GM18909 (cell line): ENCODE measurements around the gene EBF3.

Experiments used
- ATAC-seq: cut with Tn5 transposase; IDR thresholded peaks from one replicate; pipeline ENCODE4 v1.9.1; 2021; ENCODE audit warnings: mild to moderate bottlenecking; ENCODE audit not compliant: unreplicated experiment, poor library complexity

The EBF3 gene

DNA sequence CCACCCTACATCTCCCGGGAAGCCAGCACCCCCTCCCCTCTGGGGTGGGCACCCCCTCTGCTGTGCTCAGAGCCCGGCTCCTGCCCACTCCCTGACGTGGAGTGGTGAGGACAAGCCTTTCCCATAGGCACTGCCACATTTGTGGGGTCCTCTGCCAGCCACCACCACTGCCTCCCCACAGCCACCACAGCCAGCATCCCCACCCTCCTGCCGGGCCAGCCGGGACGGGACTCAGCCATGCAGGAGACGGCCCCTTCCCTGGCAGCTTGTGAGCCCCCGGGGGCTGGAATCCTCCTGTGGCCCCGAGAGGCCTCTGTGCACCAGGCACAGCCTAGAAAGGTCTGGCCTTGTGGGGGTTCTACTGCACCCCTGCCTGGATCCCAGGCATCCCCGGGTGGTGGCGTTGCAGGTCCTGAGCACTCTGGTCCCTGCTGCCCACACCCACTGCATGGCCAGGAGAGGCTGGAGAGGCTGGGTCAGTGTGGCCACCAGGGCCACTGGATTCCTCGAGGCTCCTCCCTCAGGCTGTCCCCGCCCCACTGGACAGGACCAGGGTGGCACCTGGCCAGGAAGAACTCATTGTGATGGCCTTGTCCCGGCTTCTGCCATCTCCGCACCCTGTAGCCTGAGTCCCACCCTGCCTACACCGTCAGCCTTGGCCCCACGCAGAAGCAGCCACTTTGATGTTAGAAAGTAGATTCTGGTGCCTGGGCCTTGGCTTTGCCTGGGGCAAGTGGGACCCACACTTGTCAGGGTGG is 148.0 kb downstream of the EBF3 start:
- ATAC-seq, result no peak

DNA sequence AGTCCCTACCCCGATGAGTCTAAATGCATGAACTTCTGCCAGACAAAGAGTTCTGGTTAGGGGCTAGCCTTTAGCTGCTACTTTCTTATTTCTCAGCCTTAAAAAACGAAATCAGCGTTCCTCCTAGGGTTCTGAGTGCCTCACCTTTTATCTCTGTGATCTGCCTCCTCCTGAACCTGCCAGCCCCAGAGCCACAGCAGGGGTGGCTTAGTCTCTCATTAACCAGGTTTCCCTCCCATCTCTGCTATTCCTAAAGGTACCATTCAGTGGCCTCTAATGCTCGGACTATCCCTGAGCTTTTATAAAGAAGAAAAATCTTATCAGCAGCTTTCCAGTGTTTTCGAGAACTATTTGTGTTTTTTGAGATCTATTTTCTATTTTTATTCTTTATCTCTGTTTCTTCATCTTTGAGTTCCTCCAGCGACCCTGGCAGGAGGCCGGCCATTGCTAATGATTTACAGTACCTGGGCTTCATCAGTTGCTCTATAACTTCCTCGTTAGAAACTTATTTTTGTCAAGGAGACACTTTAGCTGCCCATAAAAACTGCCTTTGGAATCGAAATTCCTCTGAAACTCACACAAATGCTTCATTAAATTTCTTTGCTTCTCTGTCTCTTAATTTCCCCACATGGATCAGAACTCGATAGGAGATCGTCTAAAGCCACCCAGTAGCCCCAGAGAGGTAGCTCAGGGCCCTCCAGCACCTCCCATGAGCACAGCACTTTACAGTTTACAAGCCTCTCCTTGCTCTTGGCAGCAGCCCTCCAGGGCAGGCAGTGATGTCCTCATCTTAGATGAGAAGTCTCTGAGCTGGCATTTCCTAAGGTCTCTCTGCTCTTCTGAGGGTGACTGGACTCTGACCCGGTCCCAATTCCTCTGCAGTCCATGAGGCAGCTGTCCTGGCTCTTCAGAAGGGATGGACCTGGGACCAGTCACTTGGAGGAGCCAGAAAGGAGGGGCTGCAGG is 149.1 kb downstream of the EBF3 start:
- ATAC-seq, result no peak

DNA sequence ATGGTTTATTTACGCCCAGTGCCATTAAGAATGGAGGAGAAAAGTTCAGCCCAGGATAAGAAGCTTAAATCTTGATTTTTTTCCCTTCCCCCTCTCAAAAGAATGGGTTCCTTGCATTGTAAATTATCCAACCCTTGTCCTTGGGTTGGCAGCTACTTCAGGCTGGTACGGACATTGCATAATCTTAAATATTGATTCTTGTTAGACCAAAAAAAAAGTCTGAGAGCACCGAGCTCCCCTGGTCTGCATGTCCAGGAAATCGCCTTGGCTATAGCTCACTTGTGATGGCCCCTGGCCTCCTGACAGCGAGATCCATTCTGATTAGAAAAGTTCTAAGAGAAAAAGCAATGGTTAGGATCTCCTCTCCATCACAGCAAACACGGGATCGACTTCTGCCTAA is 151.7 kb downstream of the EBF3 start:
- ATAC-seq, result no peak

DNA sequence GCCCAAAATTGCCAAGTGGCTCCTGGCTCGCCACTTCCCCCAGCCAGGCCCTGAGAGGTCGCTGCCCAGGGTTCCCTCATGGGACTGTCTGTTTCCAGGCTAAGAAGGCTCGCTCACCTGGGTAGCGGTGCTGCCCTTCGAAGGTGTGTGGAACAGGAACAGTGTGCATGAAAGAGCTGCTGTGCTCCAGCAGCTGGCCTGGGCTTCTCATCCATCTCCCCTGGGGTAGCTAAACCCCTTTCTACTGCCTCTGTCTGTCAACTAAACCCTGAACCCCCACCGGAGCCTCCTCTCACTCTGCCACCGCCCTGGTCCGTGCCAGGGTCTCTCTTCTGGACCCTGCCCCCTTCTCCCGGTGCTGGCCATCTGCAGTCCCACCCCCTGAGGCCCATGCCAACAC is 152.9 kb downstream of the EBF3 start:
- ATAC-seq, result no peak

DNA sequence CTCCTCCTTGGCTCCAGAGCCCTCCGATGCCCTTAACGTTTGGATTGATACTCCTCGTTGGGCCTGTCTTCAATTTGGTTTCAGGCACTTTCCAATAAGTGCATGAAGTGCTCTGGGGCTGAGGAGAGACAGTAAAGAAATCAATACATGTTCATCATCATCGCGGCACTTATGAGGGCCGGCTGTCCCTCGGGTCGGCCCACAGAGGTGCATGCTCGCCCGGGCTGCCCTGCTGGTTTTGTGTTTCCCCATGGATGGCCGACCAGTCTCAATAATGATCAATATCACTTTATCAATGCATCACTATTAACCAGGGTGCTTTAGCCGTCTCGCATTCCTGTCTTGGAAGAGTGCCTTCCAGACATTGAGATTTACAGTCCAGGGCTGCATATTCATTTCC is 154.2 kb downstream of the EBF3 start:
- no peak for ATAC-seq

DNA sequence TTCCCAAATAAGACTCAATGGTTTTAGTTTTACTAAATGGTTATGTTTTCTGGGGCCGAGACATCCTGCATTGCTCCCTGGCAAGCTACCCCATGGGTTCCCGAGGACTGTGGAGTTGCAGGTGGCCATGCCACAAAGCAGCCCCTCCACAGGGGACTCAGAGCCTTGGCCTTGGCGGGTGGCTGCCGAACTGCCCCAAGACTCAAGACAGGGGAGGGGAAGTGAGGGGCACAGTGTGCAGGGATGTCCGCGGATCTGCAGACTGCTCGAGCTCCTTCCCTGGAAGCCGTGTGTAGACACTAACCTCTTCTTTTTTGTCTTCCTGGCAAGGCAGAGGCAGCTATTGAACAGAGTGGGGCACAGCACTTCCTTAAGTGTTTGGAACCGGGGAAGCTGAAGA is 154.6 kb downstream of the EBF3 start:
- ATAC-seq, result no peak

DNA sequence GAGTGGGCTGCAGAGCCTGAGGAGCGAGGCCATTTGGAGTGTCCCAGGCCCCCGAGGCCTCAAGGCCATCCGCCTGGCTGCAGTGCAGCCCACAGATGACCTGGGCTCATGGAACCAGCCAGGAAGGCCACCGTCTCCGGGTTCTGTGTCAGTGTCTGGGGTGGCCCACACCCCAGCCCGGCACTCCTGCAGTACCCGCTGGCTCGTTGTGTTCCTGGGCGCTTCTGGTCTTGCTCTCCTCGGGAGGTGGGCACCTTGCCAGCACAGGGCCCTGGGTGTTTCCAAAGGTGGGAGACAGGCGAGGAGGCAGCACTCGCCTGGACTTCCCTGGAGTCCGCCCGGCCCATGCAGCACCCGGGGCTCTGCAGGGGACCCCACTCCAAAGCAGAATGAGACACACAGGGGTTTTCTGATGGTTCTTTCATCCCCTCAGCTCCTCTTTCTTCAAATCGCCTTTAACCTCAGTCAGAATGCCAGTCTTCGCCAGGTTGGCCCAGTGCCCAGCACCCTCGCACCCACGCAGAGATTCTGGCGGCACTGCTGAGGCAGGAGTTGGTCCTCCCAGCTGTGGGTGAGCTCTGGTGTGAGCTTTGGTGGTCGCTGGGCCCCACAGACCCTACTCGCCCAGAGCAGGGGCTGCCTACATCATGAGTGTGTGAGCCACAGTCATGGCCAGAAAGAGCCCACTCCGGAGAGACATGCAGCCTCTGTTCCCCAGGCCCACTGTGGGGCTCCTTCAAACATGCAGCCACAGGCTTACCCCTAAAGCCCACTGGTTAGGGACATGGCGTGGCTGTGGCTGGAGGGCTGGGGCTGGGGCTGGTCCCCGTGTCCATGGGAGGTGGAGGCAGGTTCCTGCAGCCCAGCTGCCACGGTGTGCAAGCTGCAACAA is 155.7 kb downstream of the EBF3 start:
- ATAC-seq, result no peak

DNA sequence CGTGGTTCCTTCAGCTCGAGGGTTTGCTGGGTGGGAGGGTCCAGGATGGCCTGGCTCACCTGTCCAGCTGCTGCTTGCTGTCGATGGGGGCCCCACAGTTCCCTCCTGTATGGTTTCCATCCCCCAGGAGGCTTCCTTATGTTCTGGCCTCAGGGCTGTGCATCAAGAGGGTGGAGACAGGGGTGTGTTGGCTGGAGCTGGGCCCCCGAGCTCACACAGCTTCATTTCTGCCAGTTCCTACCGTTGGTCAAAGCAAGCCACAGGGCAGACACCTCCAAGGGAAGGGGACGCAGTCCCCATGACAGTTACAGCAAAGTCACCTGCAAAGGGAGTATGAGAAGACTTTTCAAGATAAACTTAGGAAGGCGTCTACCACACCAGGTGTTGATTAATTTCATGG is 156.9 kb downstream of the EBF3 start:
- ATAC-seq, result no peak

DNA sequence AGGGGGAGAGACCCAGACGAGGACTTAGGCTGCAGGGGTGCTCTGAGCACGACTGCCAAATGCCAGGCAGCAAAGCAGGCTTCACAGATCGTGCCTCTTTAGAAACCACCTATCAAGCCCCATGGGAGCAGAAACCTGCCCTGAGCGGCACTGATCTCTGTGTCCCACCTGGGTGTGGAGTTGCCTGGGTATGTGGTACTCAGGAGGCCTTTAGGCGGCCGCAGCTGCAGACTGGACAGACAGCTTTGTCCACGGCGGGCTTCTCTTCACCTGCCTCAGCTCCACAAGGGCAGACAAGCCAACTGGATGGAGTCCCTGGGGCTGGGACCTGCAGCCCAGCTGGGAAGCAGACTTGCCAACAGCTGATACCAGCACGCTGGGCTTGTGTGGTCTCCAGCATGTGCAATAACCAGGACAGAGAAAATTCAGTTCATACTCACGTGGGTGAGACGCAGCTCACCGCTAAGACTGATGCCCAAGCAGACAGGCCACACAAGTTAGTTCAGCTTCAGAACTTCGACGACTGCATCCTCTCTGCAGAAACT is 163.2 kb downstream of the EBF3 start:
- ATAC-seq, result no peak

DNA sequence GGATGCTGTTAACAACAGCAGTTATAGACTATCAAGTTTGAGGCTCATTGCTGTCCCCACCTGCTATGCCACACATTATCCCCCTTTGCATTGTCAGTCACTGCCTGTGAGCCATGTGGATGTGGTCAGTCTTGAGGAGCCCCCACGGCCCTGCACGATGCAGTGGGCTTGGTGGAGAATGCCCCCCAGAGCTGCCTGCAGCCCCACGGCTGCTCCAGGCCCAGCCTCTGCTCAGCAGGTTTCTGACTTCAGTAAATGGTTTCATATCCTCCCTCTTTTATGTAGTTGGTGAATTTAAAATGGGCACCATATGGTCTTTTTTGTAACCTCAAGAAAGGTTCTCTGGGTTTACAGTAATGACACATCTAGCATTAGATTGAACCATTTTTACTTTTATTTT is 164.1 kb downstream of the EBF3 start:
- no peak for ATAC-seq

DNA sequence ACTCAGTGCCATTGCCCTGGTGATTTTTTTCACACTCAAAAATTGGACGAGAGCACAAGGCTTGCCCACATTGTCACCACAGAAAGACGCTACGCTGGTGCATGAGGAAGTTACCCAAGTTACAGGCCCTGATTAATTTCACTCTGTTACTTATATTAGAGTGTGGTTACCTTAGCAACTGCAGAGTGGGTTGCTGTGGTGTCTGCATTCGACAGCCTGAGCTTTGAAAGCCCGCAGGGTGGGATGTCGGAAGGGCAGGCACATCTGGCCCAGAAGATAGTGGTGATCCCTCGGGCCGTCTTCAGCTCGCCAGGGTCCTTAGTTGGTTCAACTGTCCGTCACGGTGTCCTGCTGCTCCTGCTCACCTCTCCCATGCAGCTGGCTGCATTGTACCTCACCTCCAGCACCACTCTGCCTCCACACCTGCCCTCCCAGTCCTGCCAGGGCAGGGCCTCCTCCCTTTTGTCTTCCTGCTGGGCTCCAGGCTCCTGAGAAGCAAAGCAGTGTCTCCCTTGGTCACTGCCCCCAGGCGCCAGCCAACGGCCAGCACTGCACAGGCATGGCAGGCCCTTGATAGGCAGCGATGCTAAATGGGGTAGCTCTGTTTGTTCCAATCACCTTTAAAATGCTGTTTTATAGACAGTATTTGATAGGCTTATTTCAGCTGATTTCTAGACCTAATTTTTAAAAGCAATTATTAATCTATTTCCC is 167.2 kb downstream of the EBF3 start:
- no peak for ATAC-seq

DNA sequence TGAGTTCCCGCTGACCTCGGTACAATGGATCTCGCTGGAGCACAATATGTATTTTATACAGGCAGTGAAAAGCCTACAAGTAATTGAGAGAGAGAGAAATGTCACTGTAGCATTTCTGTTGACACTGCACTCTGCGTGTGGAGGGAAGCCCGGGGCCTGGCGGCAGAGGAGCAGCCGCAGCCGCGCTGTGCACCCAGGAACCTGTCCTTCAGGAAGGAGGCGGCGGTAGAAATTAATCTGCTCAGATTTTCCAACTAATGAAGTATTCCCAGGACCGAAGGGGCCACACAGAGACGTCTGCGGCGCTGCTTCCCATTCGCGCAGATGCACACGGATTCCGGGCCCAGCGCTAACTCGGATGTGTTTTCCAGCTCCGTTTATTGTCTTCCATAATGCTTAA is 170.1 kb downstream of the EBF3 start:
- ATAC-seq, result no peak

DNA sequence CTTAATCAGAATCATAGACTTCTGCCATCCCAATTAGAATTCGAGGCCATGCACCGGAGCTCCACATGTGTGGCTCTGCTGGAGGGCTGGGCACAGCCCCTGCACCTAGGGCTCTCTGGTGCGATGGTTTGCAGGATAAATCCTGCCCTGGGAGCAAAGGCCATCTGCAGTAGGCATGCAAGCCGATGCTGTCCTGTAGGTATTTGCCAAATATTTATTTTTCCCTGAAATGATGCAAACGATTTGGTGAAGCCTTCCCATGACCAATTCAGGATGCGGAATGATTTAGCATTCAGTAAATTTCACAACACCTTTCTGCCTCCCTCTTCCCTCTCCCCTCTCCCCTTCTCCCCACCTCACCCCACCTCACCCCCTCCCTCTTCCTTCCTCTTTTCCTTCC is 170.6 kb downstream of the EBF3 start:
- ATAC-seq, result no peak

DNA sequence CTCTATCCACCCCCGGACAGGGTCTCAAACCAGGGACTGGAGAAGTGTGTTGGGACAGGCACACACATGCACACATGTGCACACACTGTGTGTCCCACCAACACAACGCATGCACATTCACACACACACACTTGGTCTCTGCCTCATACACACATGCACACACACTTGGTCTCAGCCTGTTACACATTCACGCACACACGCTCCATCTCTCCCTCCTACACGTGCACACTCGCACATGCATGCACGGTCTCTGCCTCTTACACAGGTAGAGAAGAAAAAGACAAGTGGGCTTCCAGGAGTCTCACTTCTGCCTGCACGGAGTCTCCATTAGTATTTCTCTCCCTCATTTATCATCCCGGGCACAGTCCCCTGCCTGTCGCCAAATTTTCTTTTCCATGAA is 171.2 kb downstream of the EBF3 start:
- ATAC-seq, result no peak

DNA sequence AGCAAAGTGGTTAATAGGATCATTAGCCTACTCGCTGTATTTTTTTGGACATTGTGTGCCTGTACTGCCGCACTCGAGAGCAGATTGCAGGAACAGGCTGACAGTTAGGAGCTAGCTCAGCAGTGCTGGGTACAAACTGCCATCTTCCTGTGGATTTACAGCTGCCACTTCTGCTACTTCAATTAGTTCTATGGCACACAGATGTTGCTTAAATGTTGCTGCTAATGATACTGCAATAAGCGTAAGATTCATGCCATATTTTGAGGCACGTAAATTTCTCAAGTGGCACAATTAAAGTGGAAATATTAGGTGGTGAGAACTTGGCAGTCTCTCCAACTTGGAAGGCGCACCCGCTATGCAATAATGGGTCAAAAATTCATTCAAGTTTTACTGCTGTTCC is 171.9 kb downstream of the EBF3 start:
- ATAC-seq, result no peak

DNA sequence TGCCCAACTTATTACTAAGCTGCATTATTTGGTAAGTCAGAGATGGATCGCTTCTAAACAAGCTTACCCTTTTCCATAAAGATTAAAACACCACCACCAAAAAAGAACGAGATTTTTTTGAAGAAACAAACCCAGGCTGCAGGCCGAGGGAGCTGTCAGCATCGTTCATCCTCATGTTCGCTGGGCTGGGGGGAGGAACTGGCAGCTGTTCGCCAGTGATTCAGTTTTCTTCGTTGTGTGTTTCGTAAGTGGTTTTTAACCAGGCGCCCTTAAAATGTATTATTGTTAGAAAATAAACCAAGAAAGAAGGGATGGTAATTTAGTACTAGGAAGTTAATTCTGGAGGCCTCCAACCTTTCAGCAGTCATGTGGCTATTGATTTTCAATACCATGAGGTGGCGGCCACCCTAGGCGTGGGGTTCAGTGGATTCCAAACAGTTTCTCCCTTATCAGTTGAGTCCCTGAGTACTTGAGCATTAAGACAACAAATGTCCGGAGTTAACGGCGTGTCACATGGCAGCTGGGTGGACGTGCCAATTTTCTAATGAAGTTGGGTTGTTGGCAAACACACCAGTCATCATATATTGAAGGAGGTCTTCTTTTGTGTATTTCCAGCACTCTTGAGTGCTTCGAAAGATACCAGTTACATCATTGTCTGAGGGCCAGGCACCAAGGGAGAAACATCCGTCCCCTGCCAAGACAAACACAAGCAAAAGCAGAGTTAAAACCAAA is 173.2 kb downstream of the EBF3 start:
- ATAC-seq, result no peak

DNA sequence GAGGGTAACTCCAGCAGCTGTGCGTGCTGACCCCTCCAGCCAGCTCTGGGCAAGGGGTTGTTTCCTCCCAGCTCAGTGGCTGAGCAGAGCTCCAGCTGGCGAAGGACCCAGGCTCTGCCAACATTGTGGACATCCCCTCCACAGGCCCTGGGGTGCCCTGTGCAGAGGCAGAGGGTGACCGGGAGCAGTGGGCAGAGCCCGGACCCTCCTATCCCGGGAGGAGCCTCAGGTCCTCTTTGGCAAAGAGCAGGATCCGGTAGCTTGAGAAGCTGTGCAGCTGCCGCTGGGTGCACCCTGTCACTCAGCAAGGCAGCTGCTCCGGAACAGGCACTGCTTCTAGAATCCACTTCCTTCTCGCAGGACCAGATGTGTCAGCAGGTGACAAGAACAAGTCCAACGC is 175.9 kb downstream of the EBF3 start:
- ATAC-seq, result no peak

DNA sequence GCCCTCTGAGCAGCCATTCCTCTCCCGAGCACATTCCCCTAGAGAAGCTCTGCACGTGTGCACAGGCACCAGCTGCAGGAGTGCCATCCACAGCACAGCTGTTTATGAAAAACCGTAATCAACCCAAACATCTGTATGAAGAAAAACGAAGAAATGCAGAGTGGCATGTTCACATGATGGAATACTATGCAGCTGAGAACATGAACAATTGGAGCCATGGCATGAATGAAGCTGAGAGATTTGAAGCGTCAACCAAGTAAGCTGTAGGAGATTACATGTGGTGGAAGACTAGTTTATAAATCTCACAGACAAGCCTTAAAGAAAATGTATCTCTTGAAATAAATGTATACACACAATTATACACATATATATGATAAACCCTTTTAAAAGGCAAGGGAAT is 176.5 kb downstream of the EBF3 start:
- ATAC-seq, result no peak

DNA sequence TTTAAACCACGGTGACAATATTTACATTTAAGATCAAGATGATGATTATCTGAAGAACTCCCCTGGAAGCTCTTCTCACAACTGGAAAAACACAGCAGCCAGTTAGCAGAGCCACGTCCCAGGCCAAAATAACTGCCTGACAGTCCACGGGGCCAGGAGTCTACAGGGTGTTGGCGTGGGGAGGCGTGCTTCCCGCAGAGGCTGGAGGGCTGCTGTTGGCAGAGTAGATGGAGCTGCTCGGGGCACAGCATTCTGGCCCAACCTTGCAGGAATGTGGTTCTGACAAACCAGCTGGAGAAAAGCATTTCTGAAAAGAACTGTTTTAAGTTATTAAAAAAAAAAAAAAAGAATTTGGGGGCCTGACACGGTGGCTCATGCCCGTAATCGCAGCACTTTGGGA is 177.9 kb downstream of the EBF3 start:
- ATAC-seq, result no peak
